Stomach (tissue), 4 donors: ENCODE results near the gene SPINDOC.

ENCODE experiments used
- CTCF ChIP-seq, 7 experiments: fragments of 450-650 bp in 4 of 7; fragments of 200-600 bp in 3 of 7; sonication (generic) in 3 of 7; IDR thresholded peaks; one replicate each; pipeline ENCODE4 v1.5.1; 2016 to 2019; ENCODE audit warnings: antibody characterized with exemption in 7 of 7, control low read depth in 2 of 7, mild to moderate bottlenecking in 1 of 7
- POLR2A ChIP-seq, 4 donors: fragments of 450-650 bp; IDR thresholded peaks; one replicate each; pipeline ENCODE4 v1.6.1; 2016; ENCODE audit warnings: antibody characterized with exemption in 4 of 4, control low read depth in 2 of 4, mild to moderate bottlenecking in 1 of 4, moderate library complexity in 1 of 4
- POLR2AphosphoS5 ChIP-seq, 3 donors: sonication (generic); formaldehyde crosslinking; IDR thresholded peaks; one replicate each; pipeline ENCODE4 v1.6.1; 2016; ENCODE audit warnings: antibody characterized with exemption in 3 of 3

GRCh38 chr11:63793161-63793560 is 20.1 kb upstream of the SPINDOC start:
- TF ChIP-seq POLR2A (IDR thresholded peaks at IDR 0.05) (no peak), CTCF (IDR thresholded peaks at IDR 0.05) (no peak), POLR2AphosphoS5 (IDR thresholded peaks at IDR 0.05) (no peak)
